K562 (cell line): ENCODE results near the gene DCTD. TPM values are rescaled to one million over a fixed set of nuclear protein-coding genes. Genes with fewer than 3 reads are reported as not detected.

ENCODE experiments used
- ATAC-seq: fragments of 200-7000 bp; cut with Tn5 transposase; 3 replicates; pipeline ENCODE4 v1.9.1; 2020; ENCODE audit warnings: moderate library complexity
- BruUV-seq: library from RNA; stranded (reverse); fragments of 400-500 nt; replicated peaks from 2 replicates; lab custom pipeline; 2021; lab: Mats Ljungman, UMichigan
- CTCF ChIA-PET: fragments of 300-600 bp; formaldehyde crosslinking; extraction: SDS; loops from one replicate; lab custom pipeline; 2021; ENCODE audit warnings: low intra/inter-chr PET ratio; lab: Yijun Ruan, JAX
- POLR2A ChIA-PET: fragments of 300-600, 350-650 bp; sonication (Branson Sonifier 250); formaldehyde crosslinking; extraction: SDS; loops from one replicate; lab custom pipeline; 2021; ENCODE audit warnings: antibody characterized with exemption, inconsistent platforms; lab: Yijun Ruan, JAX
- DNase-seq, 4 experiments: peaks; one replicate each; pipeline versions ENCODE4 v3.0.0 to v3.0.0-alpha.2; 2011 to 2018; ENCODE audit warnings: low spot score in 3 of 4, mixed read lengths in 3 of 4; ENCODE audit errors: extremely low read depth in 1 of 4
- FAIRE-seq: peaks from 2 replicates; lab custom pipeline; 2011; peaks lifted over from hg19 to GRCh38; lab: Jason Lieb, UNC
- H2AFZ ChIP-seq: 2 replicates; pipeline ENCODE4 v1.6.0; 2011; ENCODE audit warnings: low read depth, low read length, control low read depth, inconsistent platforms
- H3K27ac ChIP-seq: fragments of 200-600 bp; 3 replicates; pipeline ENCODE4 v1.8.0; 2011; ENCODE audit warnings: low read depth, mild to moderate bottlenecking, control low read depth, inconsistent platforms, low read length, moderate library complexity, mixed read lengths; ENCODE audit errors: extremely low read depth
- H3K27me3 ChIP-seq, 2 experiments: fragments of 300-600 bp in 1 of 2; 2 replicates in 1 of 2; 3 replicates in 1 of 2; pipeline versions ENCODE4 v1.6.0 to v1.8.0; 2011; ENCODE audit warnings: inconsistent platforms in 2 of 2, low read length in 2 of 2, mild to moderate bottlenecking in 1 of 2, mixed read lengths in 1 of 2, moderate library complexity in 1 of 2; ENCODE audit not compliant: control insufficient read depth in 2 of 2, insufficient read depth in 2 of 2
- H3K36me3 ChIP-seq: fragments of 300-600 bp; 3 replicates; pipeline ENCODE4 v1.8.0; 2011; ENCODE audit warnings: mild to moderate bottlenecking, low read length, inconsistent platforms; ENCODE audit not compliant: control insufficient read depth, insufficient read depth
- H3K4me1 ChIP-seq, 2 experiments: fragments of 200-600 bp in 1 of 2; replicated peaks in 1 of 2; 2 replicates in 1 of 2; 3 replicates in 1 of 2; pipeline versions ENCODE4 v1.5.1 to v1.8.0; 2011; ENCODE audit warnings: inconsistent platforms in 2 of 2, low read length in 2 of 2, mild to moderate bottlenecking in 1 of 2, mixed read lengths in 1 of 2, moderate library complexity in 1 of 2; ENCODE audit not compliant: control insufficient read depth in 2 of 2, insufficient read depth in 2 of 2
- H3K4me2 ChIP-seq: 2 replicates; pipeline ENCODE4 v1.6.1; 2011; ENCODE audit warnings: low read length, control low read depth, inconsistent platforms, mixed read lengths; ENCODE audit not compliant: insufficient read depth
- H3K4me3 ChIP-seq: fragments of 200-600 bp; sonication (generic), shearing (Covaris generic); 2 replicates; pipeline ENCODE4 v1.5.1; 2016; ENCODE audit warnings: control low read depth, inconsistent platforms
- H3K79me2 ChIP-seq: fragments of 200-600 bp; 3 replicates; pipeline ENCODE4 v1.8.0; 2011; ENCODE audit warnings: low read length, inconsistent platforms; ENCODE audit not compliant: control insufficient read depth, insufficient read depth
- H3K9ac ChIP-seq, 2 experiments: 2 replicates each; pipeline versions ENCODE4 v1.6.0 to v1.6.1; 2011; ENCODE audit warnings: low read depth in 2 of 2, low read length in 2 of 2, control low read depth in 1 of 2, inconsistent platforms in 1 of 2, mild to moderate bottlenecking in 1 of 2, mixed read lengths in 1 of 2; ENCODE audit not compliant: insufficient read depth in 1 of 2
- H3K9me1 ChIP-seq: one replicate; pipeline ENCODE4 v1.6.0; 2011; ENCODE audit warnings: inconsistent platforms, mild to moderate bottlenecking, low read length, moderate library complexity; ENCODE audit not compliant: control insufficient read depth, insufficient read depth
- H3K9me3 ChIP-seq: replicated peaks from 2 replicates; pipeline ENCODE4 v1.5.1; 2011; ENCODE audit warnings: low read depth, low read length, inconsistent platforms; ENCODE audit not compliant: control insufficient read depth, insufficient read depth
- H4K20me1 ChIP-seq: replicated peaks from 2 replicates; pipeline ENCODE4 v1.6.1; 2011; ENCODE audit warnings: low read length, inconsistent platforms, mixed read lengths; ENCODE audit not compliant: control insufficient read depth, insufficient read depth
- ASH1L ChIP-seq: fragments of 450-650 bp; IDR thresholded peaks from 2 replicates; pipeline ENCODE4 v1.6.1; 2018; ENCODE audit warnings: borderline replicate concordance, mild to moderate bottlenecking, low read depth; ENCODE audit not compliant: partially characterized antibody
- CTBP1 ChIP-seq: fragments of 450-650 bp; IDR thresholded peaks from 2 replicates; pipeline ENCODE4 v1.6.1; 2016; ENCODE audit warnings: borderline replicate concordance
- DNMT1 ChIP-seq: fragments of 450-650 bp; IDR thresholded peaks from 2 replicates; pipeline ENCODE4 v1.6.1; 2016; ENCODE audit warnings: antibody characterized with exemption, mild to moderate bottlenecking
- MEF2A ChIP-seq: IDR thresholded peaks from 2 replicates; pipeline ENCODE4 v1.6.1; 2011; ENCODE audit warnings: low read depth, mild to moderate bottlenecking, low read length, moderate library complexity; ENCODE audit not compliant: control insufficient read depth
- MITF ChIP-seq: IDR thresholded peaks from 2 replicates; pipeline ENCODE4 v1.6.1; 2014; ENCODE audit warnings: antibody characterized with exemption
- NCOA1 ChIP-seq: fragments of 450-650 bp; IDR thresholded peaks from 2 replicates; pipeline ENCODE4 v1.6.1; 2016; ENCODE audit warnings: low read depth
- PCBP1 ChIP-seq: fragments of 200-400 bp; formaldehyde crosslinking; IDR thresholded peaks from 2 replicates; pipeline ENCODE4 v1.6.1; 2018; ENCODE audit warnings: mild to moderate bottlenecking, low read depth, low read length; ENCODE audit not compliant: poor library complexity, severe bottlenecking
- TRIM24 ChIP-seq, 2 experiments: fragments of 450-650 bp; IDR thresholded peaks; 2 replicates each; pipeline ENCODE4 v1.6.1; 2016
- ZKSCAN8 ChIP-seq: fragments of 200-800 bp; sonication (Bioruptor generic); IDR thresholded peaks from 2 replicates; pipeline ENCODE4 v1.6.1; 2016; ENCODE audit warnings: missing genetic modification characterization, missing compliant biosample characterization
- ZNF778 ChIP-seq: fragments of 450-650 bp; formaldehyde crosslinking; IDR thresholded peaks from 2 replicates; pipeline ENCODE4 v1.4.0; 2020; ENCODE audit warnings: mild to moderate bottlenecking, moderate library complexity
- WGBS: fragments of 100-300 bp; shearing (Covaris generic); methylation state at CpG from one replicate; pipeline ENCODE4 v1.1.6; 2016; ENCODE audit warnings: low coverage, mixed read lengths; ENCODE audit not compliant: insufficient coverage; ENCODE audit errors: missing lambda C conversion rate; 5-methylcytosine and 5-hydroxymethylcytosine counted together
- in situ Hi-C: fragments of 300-500 bp; cut with MboI; formaldehyde crosslinking; loops from 4 replicates; pipeline ENCODE4 v1.15.0; 2018; ENCODE audit warnings: inconsistent platforms, mixed read lengths
- intact Hi-C: fragments of 100-400 bp; cut with micrococcal nuclease; formaldehyde crosslinking; loops from 2 replicates; pipeline ENCODE4 v1.14.2; 2022
- polyA plus RNA-seq, 8 experiments: library from polyadenylated mRNA; depleted of rRNA in 4 of 8; stranded (reverse) in 5 of 8; unstranded in 3 of 8; fragments of >200 nt; fragmentation: Nextera tagmentation in 2 of 8; fragmentation: Illumina TruSeq in 1 of 8; extraction: Ambion mirVana in 2 of 8; extraction: Trizol in 1 of 8; gene quantifications; 2 replicates each; pipeline versions ENCODE4 v1.2.1 to v1.2.3, GENCODE V29; 2011 to 2014; ENCODE audit warnings: inconsistent platforms in 1 of 8, missing spikeins in 1 of 8
- total RNA-seq, 7 experiments: library from RNA; depleted of rRNA in 6 of 7; stranded (reverse); fragments of >200 nt in 6 of 7; fragmentation: Illumina TruSeq in 2 of 7; extraction: Trizol in 2 of 7; gene quantifications; 2 replicates each; pipeline versions ENCODE4 v1.2.1 to v1.2.3, GENCODE V29; 2011 to 2021; ENCODE audit warnings: low replicate concordance in 1 of 7
- TF ChIP-seq, protein P1 (sequence below): fragments of 150-350 bp; conservative IDR thresholded peaks from 2 replicates; pipeline ENCODE4 v1.6.1; 2014; ENCODE audit warnings: low read length

Gene DCTD
- total and polyA plus RNA-seq, 9 of the 15 experiments (the other 6 are each of a cell fraction or from before 2014, with no cell fraction given), result 38.7 to 114 (median 76.5) TPM

- TF ChIP-seq CTBP1 (no peak), MITF (no peak), TRIM24 (IDR thresholded peaks at IDR 0.05) (no peak), PCBP1 (no peak), ASH1L (no peak), ZNF778 (CRISPR knock-in tag) (no peak), ZKSCAN8 (CRISPR knock-in tag) (no peak), DNMT1 (no peak), NCOA1 (no peak), MEF2A (no peak)
- TF ChIP-seq, protein P1, sequence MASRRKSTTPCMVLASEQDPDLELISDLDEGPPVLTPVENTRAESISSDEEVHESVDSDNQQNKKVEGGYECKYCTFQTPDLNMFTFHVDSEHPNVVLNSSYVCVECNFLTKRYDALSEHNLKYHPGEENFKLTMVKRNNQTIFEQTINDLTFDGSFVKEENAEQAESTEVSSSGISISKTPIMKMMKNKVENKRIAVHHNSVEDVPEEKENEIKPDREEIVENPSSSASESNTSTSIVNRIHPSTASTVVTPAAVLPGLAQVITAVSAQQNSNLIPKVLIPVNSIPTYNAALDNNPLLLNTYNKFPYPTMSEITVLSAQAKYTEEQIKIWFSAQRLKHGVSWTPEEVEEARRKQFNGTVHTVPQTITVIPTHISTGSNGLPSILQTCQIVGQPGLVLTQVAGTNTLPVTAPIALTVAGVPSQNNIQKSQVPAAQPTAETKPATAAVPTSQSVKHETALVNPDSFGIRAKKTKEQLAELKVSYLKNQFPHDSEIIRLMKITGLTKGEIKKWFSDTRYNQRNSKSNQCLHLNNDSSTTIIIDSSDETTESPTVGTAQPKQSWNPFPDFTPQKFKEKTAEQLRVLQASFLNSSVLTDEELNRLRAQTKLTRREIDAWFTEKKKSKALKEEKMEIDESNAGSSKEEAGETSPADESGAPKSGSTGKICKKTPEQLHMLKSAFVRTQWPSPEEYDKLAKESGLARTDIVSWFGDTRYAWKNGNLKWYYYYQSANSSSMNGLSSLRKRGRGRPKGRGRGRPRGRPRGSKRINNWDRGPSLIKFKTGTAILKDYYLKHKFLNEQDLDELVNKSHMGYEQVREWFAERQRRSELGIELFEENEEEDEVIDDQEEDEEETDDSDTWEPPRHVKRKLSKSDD, result no peak
- TF ChIP-seq, all 486 proteins: peak for 0
- Histone ChIP-seq H3K4me2 (no peak overlapping the region), H3K27me3 (peaks cover 0 to 9% of the 10 kb centered on the region in 2 experiments; a peak in 1 of 5 replicates), H3K9me3 (no peaks in the 10 kb centered on the region), H3K4me1 (no peaks in the 10 kb centered on the region), H3K4me3 (no peak overlapping the region), H3K27ac (no peak overlapping the region), H4K20me1 (no peaks in the 10 kb centered on the region), H3K9me1 (no peaks in the 10 kb centered on the region), H3K9ac (no peak overlapping the region), H2AFZ (no peak overlapping the region), H3K79me2 (no peaks in the 10 kb centered on the region), H3K36me3 (no peaks in the 10 kb centered on the region)
- FAIRE-seq (no peak), ATAC-seq (no peak), DNase-seq (no peak)
- CTCF ChIA-PET, result no interaction called here
- intact Hi-C loops (no loop called here), in situ Hi-C loops (loop anchor here (5.0 kb wide), 2 partner anchors 140 to 320 kb away; no protein-coding TSS in a partner anchor)
- no TSS peak for BruUV-seq
- POLR2A ChIA-PET, result no interaction called here
- 11% methylated on average over 5 of the region's 5 CpGs for WGBS
Measured at GRCh38 chr4:182932651-182933050, 15.5 kb upstream of the DCTD start.
